ENCODE measurements around the gene CSNK1E.
"Not testable (repeated sequence)": the region's sequence is repeated elsewhere in the genome, so short reads cannot be mapped to it uniquely, and the experiment has no call there.

CSNK1E gene

DNA sequence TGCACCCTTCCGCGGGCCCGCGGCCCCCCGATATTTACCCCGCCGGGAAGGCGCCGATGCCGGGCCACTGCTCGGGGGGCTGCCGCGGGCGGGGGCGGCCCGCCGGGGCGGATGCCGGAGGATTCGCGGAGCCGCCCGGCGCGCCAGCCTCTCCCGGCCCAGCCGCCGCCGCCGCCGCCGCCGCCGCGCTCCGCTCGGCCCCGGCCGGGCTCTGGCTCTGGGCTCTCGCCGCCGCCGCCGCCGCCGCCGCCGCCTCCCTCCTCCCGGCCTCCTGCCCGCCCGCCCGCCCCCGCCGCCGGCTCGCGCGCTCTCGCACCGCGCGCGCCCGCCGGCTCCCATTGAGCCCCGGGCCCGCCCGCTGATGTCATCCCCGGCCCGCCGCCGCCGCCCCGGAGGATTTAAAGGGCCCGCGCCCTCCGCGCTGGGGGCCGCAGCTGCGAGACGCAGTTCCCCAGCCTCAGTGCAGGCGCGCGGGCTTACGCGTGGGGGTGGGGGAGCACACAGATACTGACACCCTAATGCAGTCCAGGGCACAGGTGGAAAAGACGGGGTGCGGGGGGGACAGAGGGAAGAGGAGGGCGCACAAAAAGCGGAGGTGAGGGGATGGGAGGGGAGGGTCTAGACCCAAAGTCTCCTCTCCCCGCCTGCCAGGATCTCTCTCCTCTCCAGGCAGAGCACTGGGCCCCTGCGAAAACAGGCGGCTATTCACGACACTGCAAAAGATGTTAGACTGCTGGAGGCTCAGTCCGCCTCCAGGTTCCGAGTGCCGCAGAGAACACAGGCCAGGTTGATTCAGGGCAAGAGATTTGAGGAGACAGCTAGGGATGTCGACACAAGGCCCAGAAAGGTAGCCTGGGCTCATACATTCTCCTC, at the start of gene CSNK1E:
TSS of gene CSNK1E (minus strand) at position 312 of the 873 bp plus-strand sequence. CDS start 3,276 bp downstream, outside the sequence.
- peak; percentile 59 for DNase-seq

DNA sequence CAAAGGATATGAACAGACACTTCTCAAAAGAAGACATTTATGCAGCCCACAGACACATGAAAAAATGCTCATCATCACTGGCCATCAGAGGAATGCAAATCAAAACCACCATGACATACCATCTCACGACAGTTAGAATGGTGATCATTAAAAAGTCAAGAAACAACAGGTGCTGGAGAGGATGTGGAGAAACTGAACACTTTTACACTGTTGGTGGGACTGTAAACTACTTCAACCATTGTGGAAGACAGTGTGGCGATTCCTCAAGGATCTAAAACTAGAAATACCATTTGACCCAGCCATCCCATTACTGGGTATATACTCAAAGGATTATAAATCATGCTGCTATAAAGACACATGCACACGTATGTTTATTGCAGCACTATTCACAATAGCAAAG, 48.6 kb upstream of the CSNK1E start:
- not testable (repeated sequence) for DNase-seq

DNA sequence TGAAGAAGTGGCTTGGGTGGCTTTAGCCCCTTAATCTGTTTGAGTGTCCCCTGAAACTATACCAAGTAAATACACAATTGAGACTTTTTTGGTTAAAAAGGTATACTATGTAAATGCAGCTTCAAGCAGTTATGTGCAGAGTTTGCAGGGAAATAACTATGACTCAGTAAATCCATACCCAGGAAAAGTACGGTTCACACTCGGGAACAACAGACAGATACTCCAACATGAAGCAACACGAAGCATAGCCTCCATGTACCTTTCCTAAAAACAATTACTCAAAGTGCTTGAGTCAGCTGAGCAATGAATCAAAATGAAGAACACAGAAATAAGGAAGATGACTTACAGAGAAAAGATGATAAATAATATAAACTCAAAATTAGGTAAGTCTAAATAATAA, 47.9 kb upstream of the CSNK1E start:
- DNase-seq: not testable (repeated sequence)

DNA sequence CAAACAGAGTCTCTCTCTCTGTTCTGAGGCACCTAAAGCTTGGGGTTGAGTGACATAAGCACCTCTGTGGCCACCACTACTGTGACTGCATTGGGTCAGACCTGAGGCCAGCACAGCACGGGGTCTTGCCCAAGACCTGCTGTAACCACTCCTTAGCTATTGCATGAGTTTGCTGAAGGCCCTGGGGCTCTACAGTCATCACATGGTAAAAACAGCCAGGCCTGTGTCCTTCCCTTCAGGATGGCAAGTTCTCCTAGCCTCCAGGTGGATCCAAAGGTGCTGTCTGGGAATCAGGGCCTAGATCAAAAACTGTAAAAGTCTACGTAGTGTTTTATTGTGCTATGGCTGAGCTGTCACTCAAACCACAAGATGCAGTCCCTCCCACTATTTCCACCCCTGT, 43.3 kb upstream of the CSNK1E start:
- not testable (repeated sequence) for DNase-seq

DNA sequence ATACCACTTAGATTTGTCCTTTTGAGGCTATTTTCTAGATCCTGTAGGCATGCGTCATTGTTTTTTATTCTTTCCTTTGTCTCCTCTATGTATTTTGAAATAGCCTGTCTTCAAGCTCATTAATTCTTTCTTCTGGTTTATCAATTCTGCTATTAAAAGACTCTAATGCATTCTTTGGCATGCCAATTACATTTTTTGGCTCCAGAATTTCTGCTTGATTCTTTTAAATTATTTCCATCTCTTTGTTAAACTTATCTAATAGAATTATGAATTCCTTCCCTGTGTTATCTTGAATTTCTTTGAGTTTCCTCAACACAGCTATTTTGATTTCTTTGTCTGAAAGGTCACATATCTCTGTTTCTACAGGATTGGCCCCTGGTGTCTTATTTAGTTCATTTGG, 42.6 kb upstream of the CSNK1E start:
- DNase-seq: not testable (repeated sequence)

DNA sequence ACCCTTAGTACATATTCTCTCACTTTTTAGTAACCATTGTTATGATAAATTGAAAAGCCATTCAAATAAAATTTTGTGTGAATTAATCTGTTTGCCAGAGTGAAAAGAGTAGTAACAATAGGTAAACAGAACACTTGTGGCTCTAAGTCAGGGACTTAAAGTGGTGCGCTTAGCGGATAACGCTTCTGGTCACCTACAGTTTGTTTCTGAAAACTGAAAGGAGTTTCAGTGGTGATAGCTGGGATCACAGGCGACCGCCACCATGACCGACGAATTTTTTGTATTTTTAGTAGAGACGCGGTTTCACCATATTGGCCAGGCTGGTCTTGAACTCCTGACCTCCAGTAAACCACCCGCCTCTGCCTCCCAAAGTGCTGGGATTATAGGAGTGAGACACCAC, 40.7 kb upstream of the CSNK1E start:
- DNase-seq: not testable (repeated sequence)

DNA sequence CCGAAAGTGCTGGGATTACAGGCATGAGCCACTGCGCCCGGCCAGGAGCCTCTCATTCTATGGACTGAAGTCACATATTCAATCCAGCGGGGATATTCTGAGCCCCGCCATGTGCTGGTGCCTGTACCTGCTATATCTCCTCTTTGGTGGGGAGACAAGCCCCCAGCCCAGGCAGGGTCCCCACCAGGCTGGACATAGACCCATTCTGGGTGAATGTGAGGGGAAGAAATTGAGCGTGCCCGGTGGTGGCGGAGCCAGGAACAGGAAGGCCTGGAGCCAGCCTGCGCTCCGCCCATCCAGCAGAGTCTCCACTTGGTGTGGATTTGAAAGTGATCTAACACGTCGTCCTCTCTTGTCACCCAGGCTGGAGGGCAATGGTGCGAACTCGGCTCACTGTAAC, 38.0 kb upstream of the CSNK1E start:
- DNase-seq: no peak

DNA sequence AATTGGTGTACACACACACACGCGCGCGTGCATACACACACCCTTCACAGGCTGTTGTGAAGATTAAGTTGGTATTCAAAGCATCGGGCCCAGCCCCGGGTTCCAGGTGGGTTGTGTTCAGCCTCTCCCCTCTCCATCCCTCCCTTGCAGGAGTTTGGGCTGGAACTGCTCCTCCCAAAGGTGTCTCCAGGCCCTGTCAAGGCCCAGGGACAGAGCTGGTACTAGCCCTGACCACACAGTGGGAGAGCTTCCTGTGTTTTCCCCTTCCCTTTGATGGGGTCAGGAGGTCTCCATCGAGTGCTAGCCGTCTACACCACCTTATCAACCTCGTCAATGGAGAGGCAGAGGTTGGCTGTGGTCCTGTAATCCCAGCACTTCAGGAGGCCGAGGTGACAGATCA, 36.5 kb upstream of the CSNK1E start:
- DNase-seq: no peak

DNA sequence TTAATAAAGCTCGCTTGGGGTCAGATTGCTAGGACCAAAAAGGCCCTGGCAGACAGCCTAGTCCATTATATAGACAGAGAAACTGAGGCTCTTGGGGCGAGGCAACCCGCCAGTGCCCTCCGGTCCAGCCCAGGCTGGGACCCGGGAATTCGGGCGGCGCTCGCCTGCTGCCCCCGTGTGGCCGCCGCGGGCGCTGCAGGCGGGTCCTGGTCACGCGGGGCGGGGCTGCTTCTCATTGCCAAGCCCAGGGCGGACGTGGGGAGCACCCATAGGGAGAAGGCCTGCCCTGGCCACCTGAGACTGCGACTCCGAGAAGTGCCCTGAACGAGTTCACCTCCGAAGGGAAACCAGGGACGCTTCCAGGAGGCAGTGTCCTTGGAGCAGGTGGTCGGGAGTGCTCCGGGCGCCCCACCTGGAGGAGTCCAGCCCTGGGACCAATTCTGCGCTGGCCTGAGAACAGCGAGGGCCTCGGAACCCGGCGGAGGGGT, 36.0 kb upstream of the CSNK1E start:
- peak; percentile 35 for DNase-seq

DNA sequence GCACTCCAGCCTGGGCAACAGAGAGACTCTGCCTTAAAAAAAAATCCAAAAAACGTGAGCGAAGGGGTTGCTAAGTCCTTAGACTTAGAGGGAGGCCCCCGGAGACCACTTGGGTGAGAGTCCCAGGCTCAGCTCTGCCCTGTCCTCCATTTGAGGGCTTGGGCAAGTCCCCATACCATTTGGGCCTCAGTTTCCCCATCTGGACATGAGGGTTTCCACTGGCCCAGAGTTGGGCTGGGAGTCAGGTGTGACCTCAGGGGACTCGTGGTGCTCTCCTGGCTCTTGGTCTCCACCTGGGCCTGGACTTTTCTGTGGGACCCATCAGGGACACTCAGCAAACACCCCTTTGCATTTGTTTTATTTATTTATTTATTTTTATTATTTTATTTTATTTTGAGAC, 35.2 kb upstream of the CSNK1E start:
- DNase-seq: no peak

DNA sequence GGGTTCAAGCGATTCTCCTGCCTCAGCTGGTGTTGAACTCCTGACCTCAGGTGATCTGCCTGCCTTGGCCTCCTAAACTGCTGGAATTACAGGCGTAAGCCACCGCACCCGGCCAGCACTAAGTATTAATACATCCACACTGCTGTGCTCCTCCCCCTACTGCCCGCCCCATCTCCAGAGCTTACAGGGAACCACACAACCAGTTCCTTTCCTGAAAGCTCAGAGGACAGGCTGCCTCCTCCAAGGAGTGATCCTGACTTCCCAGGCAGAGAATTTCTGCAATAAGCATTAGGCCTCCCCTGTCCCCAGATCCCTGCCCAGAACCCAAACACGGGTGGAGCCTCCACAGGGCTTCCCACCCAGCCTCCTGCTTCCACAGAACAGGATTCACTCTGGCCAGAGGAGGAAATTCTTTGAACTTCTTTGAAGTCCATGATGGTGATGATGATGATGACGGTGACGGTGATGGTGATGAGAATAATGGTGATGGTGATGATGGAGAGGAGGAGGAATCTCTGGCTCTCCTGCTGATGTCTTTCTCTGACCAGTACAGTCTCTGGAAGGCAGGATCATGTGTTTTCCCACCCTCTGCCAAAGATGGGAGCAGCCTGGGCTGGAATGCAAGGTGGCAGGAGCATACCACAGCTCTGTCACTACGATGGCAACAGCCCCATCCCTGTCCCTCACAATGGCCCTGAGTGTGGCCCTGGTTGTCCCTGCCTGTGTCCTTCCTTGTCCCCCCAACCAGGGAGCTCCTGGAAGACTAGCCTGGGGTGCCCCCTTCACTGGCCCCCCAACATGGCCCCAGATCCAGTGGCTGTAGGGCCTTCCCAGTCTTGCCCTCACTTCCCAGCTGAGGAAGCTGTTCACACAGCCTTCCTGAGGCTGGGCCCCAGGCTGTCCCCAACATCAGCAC, 33.5 kb upstream of the CSNK1E start:
- DNase-seq: no peak

DNA sequence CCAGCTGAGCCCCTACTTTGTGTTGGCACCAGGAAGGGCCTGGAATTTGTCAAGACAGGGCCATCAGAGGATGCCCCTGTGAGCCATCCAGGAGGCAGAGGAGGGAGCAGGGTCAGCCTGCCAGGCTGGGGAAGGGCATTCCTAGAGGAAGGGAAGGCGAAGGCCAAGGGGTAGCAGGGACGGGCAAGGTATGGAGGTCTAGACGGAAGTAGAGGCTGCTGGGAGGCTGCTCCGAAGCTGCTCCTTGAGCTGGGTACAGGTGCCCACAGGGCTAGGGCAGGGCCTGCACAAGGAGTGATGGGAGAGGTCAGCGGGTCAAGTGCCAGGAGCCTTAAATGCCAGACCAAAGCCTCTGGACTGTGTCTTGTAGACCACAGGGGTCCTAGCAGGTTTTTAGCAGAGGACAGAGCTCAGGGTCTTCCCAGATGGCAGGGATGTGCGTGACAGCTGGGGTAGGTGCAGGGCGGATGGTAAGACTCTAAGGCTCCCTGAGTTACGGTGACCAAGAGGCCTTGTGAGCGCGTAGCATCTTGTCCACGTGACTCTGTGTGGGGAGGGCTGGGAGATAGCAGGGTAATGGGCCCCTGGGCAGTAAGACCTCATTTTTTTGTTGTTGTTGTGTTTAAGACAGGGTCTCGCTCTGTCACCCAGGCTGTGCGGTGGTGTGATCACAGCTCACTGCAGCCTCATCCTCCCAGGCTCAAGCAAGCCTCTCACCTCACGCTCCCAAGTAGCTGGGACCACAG, 31.7 kb upstream of the CSNK1E start:
- no peak for DNase-seq

DNA sequence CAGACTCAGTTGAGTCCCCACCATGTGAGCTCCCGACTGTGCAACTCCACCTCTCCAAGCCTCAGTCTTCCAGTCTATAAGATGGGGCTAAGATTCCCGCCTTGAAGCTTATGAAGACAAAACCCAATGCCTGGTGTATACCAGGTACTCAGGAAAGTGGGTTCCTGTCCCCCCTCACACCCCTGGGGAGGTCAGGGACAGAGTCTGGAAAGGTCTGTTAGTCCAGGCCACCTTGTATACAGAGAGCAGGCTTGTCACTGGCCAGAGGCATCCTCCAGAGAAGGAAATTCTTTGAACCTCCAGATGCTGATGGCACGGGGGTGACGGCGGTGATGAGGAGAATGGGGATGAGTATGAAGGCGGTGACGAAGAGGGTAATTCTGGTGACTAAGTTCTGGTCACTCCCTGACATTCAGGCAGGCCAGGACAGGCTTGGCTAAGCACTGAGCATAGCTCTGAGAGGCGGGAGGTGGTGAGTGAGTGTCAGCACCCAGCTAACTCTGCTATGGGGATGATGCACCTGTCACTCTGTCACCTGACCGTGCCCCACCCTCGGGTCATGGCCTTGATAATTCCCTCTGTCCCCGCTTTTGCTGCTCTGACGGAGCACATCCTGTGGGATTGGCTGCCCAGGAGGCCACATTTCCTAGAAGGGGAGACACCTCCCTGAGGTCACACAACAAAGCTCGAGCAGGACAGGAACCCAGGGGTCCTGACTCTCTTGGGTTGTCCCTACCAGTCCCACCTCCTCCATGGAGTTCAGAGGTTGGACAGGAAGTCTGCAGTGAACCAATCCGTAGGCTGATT, 30.9 kb upstream of the CSNK1E start:
- DNase-seq: no peak

DNA sequence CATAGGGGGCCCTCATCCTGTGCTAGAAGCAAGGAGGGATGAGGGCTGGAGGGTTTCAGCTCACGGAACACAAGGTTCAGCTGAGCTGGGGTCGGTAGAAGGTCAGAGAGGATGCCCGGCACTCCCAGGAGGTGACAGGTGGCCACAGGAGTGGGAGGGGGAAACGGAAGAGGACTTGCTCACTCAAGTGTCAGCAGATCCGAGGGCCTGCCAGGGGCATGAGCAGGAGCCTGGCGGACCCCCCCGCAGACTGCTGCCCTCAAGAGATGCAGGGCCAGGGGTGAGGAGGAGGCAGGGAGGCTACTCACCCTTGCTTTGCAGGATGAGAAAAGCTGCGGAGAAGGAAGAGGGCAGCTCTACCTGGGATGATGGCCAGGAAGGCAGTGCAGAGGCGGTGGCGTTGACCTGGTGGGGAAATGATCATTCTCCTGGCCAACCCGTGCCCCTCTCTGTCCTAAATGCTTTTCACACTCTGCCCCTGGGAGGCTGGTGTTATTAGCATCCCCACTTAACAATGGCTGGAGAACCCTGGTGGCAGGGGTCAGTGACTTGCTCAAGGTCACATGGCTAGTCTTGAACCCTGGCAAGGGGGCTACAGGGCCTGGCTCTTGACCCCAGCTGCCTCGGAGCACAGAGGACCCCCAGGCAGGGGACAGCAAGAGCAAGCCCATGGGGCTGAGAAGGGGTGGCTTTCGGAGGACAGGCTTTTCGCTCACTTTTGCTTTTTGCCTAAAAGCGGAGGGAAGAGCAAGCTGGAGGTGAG, 30.1 kb upstream of the CSNK1E start:
- no peak for DNase-seq

DNA sequence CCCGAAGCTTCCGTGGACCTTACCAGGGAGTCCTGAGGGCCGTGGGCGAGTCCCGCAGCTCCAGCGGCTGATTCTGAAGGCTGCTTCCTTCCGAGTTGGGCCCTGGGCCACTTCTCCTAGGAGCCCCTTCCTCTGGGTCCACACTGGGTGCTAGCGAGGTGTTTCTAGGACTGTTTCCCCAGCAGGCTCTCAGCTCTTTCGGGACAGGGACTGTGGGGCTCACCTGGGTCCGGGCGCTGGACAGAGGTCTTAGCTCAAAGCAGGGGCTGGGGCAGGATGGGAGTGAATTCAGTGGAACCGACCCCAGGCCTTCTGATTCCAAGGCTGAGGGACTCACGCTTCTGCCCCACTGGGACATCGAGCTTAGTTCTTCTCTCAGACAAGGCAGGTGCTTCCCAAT, 29.3 kb upstream of the CSNK1E start:
- no peak for DNase-seq

DNA sequence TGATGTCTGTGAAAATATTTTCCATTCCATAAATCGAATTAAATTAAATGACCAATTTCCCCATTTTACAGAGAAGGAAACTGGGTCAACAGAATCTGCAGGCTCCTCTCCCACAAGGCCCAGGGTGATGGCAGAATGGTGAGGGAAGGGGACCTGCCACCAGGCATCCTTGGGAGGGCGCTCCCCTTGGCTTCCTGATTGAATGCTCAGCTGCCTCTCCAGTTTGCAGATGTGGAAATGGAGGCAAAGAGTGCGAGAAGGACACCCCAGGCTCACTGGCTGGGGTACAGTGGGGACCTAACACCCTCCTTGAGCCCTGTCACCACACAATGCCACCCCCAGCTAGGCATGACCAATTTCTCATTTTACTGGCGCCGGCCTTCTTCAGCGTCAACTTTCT, 28.5 kb upstream of the CSNK1E start:
- no peak for DNase-seq

DNA sequence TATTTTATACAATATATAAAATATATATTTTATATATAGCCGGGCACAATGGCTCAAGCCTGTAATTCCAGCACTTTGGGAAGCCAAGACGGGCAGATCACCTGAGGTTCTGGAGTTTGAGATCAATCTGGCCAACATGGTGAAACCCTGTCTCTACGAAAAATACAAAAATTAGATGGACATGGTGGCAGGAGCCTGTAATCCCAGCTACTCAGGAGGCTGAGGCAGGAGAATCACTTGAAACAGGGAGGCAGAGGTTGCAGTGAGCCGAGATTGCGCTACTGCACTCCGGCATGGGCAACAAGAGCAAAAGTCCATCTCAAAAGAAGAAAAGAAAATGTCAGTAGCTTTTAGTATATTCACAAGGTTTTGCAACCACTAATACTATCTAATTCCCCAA, 22.7 kb upstream of the CSNK1E start:
- not testable (repeated sequence) for DNase-seq

DNA sequence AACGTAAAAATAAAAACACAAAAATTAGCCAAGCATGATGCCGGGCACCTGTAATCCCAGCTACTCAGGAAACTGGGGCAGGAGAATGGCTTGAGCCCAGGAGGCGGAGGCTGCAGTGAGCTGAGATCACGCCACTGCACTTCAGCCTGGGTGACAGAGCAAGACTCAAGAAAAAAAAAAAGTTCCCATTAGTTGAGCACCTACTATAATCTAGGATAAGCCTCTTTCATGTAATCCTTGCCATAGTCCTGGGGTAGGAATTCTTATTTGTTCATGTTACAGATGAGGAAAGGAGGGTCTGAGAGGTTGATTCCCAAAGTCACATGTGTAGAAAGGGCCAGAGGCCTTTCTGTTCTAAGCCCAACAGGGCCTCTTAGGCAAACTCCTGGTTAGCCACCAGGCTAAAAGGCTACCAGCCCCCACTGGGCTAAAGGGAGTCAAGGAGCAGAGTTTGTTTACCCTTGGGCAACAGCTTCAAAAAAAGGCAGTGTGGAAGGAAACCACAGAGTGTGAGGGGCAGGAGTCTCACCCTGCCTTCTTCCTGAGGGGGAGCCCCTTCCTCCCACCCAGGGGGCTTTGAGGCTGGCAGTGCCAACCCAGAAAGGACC, 21.6 kb upstream of the CSNK1E start:
- no peak for DNase-seq

DNA sequence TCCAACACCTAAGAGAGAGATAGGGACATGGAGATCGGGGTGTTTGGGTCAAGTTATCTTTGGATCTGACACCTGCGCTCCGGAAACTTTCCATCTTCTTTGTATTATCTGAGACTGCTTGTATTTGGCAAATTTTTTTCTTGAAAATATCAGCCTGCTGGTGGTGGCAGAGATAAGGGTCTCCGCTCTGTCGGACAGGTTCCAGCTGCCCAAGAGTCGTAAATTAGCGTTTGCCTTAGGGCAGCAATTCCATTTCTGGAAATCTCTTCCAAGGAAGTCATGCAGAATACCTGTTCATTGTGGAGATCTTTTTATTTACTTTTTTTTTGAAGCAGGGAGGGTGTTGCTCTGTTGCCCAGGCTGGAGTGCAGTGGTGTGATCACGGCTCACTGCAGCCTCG, 19.5 kb upstream of the CSNK1E start:
- no peak for DNase-seq

DNA sequence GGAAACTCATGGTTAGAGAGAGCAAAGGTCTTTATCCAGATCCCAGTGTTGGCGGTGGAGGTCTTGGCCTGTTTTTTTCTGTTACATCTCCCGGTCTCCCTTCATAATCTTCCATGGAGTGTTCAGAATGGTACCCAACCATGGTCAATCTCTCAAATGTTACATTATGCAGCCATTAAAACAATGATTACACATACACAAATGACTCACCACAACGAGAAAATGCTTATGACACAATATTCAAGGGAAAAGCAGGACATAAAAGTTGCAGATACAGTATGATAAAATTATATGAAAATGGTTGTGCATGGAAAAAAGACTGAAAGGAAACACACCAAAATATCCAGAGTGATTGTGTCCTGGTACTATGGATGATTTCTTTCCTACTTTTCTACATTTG, 17.8 kb upstream of the CSNK1E start:
- DNase-seq: no peak

DNA sequence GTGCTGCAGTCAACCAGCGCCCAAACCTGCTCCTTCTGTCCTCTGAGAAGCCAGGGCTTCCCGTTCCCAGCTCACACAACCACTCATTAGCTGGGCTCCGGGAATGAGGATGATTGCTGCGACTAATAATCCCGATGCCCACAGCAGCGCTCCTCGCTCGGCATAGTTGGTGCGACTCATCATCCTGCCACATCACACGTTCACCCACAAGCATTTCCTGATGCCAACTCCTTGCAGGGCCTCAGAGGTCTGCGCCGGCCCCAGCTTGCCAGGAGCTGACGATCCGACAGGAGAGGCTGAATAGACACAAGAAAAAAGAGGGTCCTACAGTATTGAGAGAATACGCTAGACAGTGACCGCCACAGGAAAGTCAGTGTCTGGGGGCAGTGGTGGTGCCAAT, 10.6 kb upstream of the CSNK1E start:
- DNase-seq: no peak

Data from NCI-H345 (cell line).